ENCODE data around the gene SCMH1.
"Not testable (repeated sequence)": the region's sequence is repeated elsewhere in the genome, so short reads cannot be mapped to it uniquely, and the experiment has no call there.

Gene SCMH1

GRCh38 chr1:41241749-41242341 lies at the start of gene SCMH1:
Gene SCMH1, minus strand, starts transcription at chr1:41242306. Its CDS starts 56,173 bp downstream, at chr1:41186133.
- peak; percentile 52 for DNase-seq (ENCODE audit: low spot score)

GRCh38 chr1:41291195-41291594 lies 49.1 kb upstream of the SCMH1 start:
- no peak for DNase-seq (ENCODE audit: low spot score)

- DNase-seq (ENCODE audit: low spot score), result no peak
These were observed 47.1 kb upstream of the SCMH1 start for GRCh38 chr1:41289196-41289595.

- DNase-seq (ENCODE audit: low spot score), result no peak
These were observed 44.9 kb upstream of the SCMH1 start for GRCh38 chr1:41286992-41287391.

GRCh38 chr1:41286486-41286885 lies 44.4 kb upstream of the SCMH1 start:
- no peak for DNase-seq (ENCODE audit: low spot score)

GRCh38 chr1:41285818-41286217 lies 43.7 kb upstream of the SCMH1 start:
- DNase-seq (ENCODE audit: low spot score), result no peak

GRCh38 chr1:41284121-41284520 lies 42.0 kb upstream of the SCMH1 start:
- no peak for DNase-seq (ENCODE audit: low spot score)

- peak; percentile 10 for DNase-seq (ENCODE audit: low spot score)
These were observed 40.7 kb upstream of the SCMH1 start for GRCh38 chr1:41282679-41283317.

GRCh38 chr1:41281334-41281733 lies 39.2 kb upstream of the SCMH1 start:
- no peak for DNase-seq (ENCODE audit: low spot score)

GRCh38 chr1:41280202-41281032 lies 38.3 kb upstream of the SCMH1 start:
- no peak for DNase-seq (ENCODE audit: low spot score)

- no peak for DNase-seq (ENCODE audit: low spot score)
These were observed 36.0 kb upstream of the SCMH1 start for GRCh38 chr1:41278076-41278475.

GRCh38 chr1:41277371-41277975 lies 35.4 kb upstream of the SCMH1 start:
- no peak for DNase-seq (ENCODE audit: low spot score)

- DNase-seq (ENCODE audit: low spot score), result no peak
These were observed 33.7 kb upstream of the SCMH1 start for GRCh38 chr1:41275831-41276230.

GRCh38 chr1:41274752-41275545 lies 32.8 kb upstream of the SCMH1 start:
- no peak for DNase-seq (ENCODE audit: low spot score)

GRCh38 chr1:41272601-41273000 lies 30.5 kb upstream of the SCMH1 start:
- DNase-seq (ENCODE audit: low spot score), result no peak

- peak; percentile 58 for DNase-seq (ENCODE audit: low spot score)
These were observed 26.2 kb upstream of the SCMH1 start for GRCh38 chr1:41268154-41268770.

GRCh38 chr1:41261926-41262618 lies 20.0 kb upstream of the SCMH1 start:
- DNase-seq (ENCODE audit: low spot score), result no peak

GRCh38 chr1:41260768-41261167 lies 18.7 kb upstream of the SCMH1 start:
- no peak for DNase-seq (ENCODE audit: low spot score)

GRCh38 chr1:41259221-41259620 lies 17.1 kb upstream of the SCMH1 start:
- no peak for DNase-seq (ENCODE audit: low spot score)

GRCh38 chr1:41255978-41256377 lies 13.9 kb upstream of the SCMH1 start:
- no peak for DNase-seq (ENCODE audit: low spot score)

- DNase-seq (ENCODE audit: low spot score), result not testable (repeated sequence)
These were observed 9.0 kb upstream of the SCMH1 start for GRCh38 chr1:41251120-41251519.
